Vagina (tissue), 2 donors: ENCODE results near the gene CALR.

Experiments
- CTCF ChIP-seq, 3 experiments: fragments of 450-650 bp in 2 of 3; fragments of 200-600 bp in 1 of 3; sonication (generic) in 1 of 3; IDR thresholded peaks; one replicate each; pipeline ENCODE4 v1.5.1; 2017 to 2019; ENCODE audit warnings: antibody characterized with exemption in 3 of 3, mild to moderate bottlenecking in 2 of 3, moderate library complexity in 2 of 3
- POLR2A ChIP-seq, 2 donors: fragments of 450-650 bp; IDR thresholded peaks; one replicate each; pipeline ENCODE4 v1.6.1; 2017; ENCODE audit warnings: antibody characterized with exemption in 2 of 2, mild to moderate bottlenecking in 2 of 2, moderate library complexity in 2 of 2

- TF ChIP-seq CTCF (IDR thresholded peaks at IDR 0.05) (no peak), POLR2A (IDR thresholded peaks at IDR 0.05) (no peak)
Observed at GRCh38 chr19:12948612-12949362, 10.4 kb downstream of the CALR start.
